IMR-90 (cell line): ENCODE results near the gene THADA.

ENCODE experiments used
- CEBPB ChIP-seq: IDR thresholded peaks from 2 replicates; pipeline ENCODE4 v1.6.1; 2012; ENCODE audit warnings: low read depth, low read length, improper control_type of control experiment
- FOS ChIP-seq: fragments of 150-350 bp; IDR thresholded peaks from 2 replicates; pipeline ENCODE4 v1.6.1; 2016; ENCODE audit warnings: low read depth, low read length
- POLR2A ChIP-seq: IDR thresholded peaks from 2 replicates; pipeline ENCODE4 v1.6.1; 2012; ENCODE audit warnings: mild to moderate bottlenecking, low read depth, low read length
- RAD21 ChIP-seq: IDR thresholded peaks from 2 replicates; pipeline ENCODE4 v1.6.1; 2012; ENCODE audit warnings: low read length, improper control_type of control experiment
- RFX5 ChIP-seq: IDR thresholded peaks from 2 replicates; pipeline ENCODE4 v1.8.0; 2012; ENCODE audit warnings: low read depth, mild to moderate bottlenecking, low read length, moderate library complexity
- TF ChIP-seq, protein P1 (sequence below): conservative IDR thresholded peaks from 2 replicates; pipeline ENCODE4 v1.5.1; 2012; ENCODE audit warnings: mild to moderate bottlenecking, low read depth, low read length, improper control_type of control experiment

DNA sequence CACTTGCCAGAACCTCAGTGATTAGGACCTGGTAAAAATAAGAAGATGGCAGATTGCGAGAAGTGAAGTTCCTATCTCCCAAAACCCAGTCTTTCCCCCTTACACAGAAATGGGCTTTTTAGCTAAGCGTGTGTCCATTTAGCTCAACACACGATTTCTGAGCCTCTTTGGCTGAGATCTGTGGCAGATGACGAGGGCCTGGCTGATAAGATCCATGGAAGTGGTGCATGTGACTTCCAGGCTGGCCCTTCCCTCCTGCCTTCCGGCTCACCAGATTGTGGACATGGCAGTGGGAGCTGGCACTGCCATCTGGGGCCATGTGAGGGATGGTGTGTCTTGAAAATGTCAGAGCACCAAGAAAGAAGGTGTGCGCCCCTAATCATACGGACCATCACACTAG lies 328.5 kb downstream of the THADA start:
- TF ChIP-seq, protein P1, sequence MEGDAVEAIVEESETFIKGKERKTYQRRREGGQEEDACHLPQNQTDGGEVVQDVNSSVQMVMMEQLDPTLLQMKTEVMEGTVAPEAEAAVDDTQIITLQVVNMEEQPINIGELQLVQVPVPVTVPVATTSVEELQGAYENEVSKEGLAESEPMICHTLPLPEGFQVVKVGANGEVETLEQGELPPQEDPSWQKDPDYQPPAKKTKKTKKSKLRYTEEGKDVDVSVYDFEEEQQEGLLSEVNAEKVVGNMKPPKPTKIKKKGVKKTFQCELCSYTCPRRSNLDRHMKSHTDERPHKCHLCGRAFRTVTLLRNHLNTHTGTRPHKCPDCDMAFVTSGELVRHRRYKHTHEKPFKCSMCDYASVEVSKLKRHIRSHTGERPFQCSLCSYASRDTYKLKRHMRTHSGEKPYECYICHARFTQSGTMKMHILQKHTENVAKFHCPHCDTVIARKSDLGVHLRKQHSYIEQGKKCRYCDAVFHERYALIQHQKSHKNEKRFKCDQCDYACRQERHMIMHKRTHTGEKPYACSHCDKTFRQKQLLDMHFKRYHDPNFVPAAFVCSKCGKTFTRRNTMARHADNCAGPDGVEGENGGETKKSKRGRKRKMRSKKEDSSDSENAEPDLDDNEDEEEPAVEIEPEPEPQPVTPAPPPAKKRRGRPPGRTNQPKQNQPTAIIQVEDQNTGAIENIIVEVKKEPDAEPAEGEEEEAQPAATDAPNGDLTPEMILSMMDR, result no peak
- TF ChIP-seq POLR2A (no peak), FOS (no peak), CEBPB (no peak), RAD21 (no peak), RFX5 (no peak)
